Left hindlimb (tissue), 1 donor: ENCODE results near the gene OR52N4.
"Not testable (repeated sequence)": the region's sequence is repeated elsewhere in the genome, so short reads cannot be mapped to it uniquely, and the experiment has no call there.

ENCODE experiments used
- DNase-seq: peaks from one replicate; pipeline ENCODE4 v3.0.0-alpha.2; 2018

OR52N4 gene

DNA sequence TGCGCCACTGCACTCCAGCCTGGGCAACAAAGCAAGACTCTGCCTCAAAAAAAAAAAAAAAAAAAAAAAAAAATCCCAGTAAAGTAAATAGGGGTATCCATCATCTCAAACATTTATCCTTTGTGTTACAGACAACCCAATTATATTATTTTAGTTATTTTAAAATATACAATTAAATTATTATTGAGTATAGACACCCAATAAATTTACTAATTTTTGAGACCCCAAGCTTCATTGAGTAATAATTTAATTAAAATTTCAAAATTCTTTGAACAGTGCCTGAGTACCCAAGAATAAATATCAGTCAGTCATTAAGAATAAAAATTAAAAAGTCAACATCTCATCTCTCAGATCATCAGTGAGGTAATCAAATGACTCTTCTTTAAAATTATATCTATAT is at the start of gene OR52N4:
OR52N4 (plus strand) TSS at position 301 of the 400 bp plus-strand sequence. CDS start 498 bp downstream, outside the sequence.
- no peak for DNase-seq

DNA sequence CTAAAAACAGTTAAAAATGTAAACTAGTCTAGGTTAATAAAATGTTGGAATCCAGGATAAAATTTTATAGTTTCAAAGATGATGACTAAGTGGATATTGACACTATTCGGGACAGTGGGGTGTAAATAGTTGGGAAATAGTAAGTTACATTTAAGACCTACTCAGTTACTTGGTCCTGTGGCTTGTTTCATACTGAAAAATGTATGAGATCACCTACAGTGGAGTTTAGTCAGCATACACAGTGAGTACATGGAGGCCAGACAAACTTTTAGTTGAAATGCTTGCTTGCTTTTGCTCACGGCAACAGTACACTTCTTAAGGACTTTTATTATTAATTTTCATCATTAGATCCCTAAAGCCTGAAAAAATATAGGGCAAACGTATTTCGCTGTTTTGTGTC is 48.4 kb upstream of the OR52N4 start:
- DNase-seq: no peak

DNA sequence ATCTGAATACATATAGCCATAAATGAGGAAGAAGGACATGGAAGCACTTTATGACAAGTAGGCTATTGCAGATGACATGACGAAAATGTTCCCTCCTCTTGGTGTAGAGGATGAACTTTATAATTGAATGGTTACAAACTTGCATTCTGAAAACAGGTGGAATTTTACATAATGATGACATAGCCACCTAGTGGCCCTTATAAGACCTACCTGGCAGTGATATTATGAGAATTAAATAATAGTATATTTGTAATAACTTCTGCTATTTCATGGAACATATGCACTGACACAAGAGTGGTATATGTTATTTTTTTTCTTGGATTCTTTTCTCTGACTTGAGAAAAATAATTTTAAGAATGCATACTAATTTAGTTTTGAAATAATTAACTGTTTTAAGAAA is 41.5 kb upstream of the OR52N4 start:
- DNase-seq: no peak

DNA sequence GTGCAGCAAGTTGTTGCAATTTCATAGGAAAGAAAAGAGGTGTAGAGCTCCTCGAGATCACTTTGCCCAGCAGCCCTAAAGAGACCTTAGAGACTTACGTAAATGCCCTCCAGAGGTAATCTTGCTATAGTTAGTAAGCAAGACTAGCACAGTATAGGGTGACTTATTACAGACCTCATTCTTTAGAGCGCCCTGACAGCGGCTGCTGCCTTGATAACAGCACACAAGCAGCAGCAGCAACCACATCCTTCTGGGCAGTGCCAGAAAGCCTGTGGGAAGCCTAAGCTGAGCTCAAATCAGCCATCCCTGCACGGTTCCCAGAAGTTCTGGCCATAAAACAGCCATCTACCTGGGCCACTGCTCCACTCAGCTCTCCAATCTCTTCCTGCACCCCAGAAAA is 40.3 kb upstream of the OR52N4 start:
- DNase-seq: no peak

DNA sequence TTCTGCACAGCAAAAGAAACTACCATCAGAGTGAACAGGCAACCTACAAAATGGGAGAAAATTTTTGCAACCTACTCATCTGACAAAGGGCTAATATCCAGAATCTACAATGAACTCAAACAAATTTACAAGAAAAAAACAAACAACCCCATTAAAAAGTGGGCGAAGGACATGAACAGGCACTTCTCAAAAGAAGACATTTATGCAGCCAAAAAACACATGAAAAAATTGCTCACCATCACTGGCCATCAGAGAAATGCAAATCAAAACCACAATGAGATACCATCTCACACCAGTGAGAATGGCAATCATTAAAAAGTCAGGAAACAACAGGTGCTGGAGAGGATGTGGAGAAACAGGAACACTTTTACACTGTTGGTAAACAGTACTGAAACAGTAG is 37.5 kb upstream of the OR52N4 start:
- DNase-seq: not testable (repeated sequence)

DNA sequence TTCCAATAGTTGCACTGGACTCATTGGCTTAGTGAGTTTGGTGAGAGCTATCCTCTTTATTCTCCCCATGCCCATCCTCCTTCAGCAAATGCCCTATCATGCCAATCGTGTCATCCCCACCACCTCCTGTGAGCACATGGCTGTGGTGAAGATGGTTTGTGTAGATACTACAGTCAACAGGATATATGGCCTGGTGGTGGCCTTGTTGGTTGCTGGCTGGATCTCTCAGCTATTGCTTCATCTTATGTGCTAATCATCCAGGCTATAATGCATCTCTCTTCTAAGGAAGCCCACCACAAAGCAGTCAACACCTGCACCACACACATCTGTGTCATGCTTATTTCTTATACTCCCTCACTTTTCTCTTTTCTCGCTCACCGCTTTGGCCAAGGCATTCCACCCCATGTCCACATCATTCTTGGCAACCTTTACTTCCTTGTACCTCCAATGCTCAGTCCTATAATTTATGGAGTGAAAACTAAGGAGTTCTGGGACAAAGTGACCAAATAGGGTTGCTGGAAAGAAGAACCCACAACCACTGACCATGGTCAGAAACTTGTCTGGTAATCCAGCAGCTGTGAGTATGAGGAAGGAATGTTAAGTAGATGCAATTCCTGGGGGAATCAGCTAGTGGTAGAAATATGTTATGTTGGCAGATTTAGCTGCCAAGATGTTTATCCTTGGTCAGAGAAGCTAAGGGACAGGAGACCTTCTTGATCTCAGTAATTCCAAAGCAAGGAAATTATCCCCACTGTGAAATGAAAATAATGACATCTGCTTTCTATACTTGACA is 34.1 kb upstream of the OR52N4 start:
- no peak for DNase-seq

DNA sequence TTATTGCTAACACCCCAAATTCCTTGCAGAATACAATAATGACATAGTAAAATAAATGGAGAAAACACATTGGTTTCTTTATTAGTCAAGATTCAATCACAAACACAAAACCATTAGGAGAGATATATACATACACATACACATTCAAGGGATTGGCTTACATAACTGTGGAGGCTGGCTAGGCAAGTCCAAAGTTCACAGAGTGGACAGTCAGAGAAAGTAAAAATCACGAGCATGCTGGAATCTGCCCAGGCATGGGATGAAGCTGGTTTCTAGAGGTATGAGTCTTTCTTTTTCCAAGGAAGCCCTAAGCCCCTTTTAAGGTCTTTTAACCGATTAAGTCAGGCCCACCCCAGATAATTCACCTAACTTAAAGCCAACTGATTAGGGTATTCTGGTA is 31.4 kb upstream of the OR52N4 start:
- no peak for DNase-seq

DNA sequence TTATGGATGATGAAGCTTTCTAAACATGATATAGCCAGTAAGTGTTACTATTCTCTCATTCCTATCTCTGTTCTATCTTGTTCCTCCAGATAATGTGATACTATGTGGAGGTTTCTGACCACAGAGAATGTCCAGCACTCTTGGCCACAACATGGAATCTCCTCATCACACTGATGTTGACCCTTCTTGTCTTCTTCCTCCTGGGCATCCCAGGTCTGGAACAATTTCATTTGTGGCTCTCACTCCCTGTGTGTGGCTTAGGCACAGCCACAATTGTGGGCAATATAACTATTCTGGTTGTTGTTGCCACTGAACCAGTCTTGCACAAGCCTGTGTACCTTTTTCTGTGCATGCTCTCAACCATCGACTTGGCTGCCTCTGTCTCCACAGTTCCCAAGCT is 27.7 kb upstream of the OR52N4 start:
- no peak for DNase-seq

DNA sequence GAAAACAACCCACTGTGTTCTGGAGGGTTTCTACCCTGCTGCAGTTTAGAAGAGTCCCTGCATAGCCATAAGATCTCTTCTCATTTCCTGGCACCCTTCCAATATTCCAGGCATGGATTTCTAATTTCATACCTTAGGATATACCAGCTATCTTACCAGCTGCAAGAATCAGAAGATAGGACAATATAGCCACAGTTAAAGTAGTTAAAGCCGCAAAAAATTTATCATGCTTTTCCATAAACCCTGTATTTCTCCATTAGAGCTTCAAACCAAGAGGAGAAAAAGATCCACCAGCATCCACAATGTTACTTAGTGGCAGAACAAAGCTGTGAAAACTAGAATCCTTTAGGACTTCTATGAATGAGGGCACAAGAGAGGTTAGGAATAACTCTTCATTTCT is 26.4 kb upstream of the OR52N4 start:
- DNase-seq: no peak

DNA sequence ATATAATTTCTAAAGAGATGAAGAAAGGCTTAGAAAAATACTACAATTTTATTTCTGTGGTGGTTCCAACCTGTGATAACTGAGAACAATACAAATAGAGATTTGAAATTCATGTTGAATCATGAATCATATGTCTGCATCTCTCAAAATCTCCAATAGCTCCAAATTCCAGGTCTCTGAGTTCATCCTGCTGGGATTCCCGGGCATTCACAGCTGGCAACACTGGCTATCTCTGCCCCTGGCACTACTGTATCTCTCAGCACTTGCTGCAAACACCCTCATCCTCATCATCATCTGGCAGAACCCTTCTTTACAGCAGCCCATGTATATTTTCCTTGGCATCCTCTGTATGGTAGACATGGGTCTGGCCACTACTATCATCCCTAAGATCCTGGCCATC is 17.6 kb upstream of the OR52N4 start, which contains the start of gene OR56B1:
OR56B1 (plus strand) TSS at position 53 of the 400 bp plus-strand sequence; CDS start at position 122, 69 bp downstream.
- no peak for DNase-seq

DNA sequence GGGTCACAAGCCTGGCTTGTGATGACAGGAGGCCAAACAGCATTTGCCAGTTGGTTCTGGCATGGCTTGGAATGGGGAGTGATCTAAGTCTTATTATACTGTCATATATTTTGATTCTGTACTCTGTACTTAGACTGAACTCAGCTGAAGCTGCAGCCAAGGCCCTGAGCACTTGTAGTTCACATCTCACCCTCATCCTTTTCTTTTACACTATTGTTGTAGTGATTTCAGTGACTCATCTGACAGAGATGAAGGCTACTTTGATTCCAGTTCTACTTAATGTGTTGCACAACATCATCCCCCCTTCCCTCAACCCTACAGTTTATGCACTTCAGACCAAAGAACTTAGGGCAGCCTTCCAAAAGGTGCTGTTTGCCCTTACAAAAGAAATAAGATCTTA is 17.0 kb upstream of the OR52N4 start:
- DNase-seq: no peak

DNA sequence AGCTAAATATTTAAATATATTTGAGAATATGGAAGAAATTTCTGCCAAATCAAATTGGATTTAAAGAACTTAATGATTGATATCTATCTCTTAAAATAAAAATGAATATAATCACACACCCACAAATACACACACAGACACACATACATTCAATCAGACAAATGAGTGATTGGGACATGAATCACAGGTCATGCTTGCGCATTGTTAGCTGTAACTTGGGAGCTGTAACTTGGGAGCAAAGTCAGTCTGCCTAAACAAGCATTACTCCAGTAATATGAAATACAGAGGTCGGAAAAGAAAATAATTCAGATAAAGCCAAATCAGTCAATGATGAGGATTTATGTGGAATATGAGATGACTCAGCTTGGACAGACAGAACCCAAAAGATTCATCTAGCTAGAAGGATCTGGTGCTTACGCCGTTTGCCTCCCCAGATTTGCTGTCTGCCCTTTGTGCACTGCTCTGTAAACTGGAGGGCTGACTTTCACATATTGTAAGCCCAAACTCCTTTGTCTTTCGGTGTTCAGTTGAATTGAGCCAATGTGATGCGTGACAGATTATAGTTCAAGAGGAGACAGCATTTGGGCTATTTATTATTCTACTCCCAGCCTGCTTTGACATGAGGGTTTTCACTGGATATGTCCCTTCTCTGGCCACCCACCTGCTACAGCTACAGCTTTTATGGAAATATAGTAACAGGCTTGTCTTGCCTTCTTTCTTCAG is 16.2 kb upstream of the OR52N4 start:
- DNase-seq: no peak

DNA sequence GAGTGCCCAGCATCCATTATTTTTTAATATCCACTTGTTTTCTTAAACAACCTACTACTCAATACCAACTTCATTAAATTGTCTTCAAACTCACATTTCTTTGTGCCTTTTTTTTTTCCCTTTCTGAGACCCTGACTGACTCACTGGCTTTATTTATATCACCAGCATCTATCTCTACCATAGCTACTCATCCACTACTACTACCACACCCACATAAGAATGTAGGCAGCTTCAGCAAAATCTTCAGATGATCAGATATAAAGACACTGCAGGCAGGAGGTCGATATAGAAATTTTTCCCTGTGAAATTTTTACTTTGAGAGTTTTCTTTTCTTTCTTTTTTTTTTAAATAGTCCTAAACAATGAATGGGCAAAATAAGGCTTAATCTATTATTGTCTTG is 15.6 kb upstream of the OR52N4 start:
- no peak for DNase-seq

DNA sequence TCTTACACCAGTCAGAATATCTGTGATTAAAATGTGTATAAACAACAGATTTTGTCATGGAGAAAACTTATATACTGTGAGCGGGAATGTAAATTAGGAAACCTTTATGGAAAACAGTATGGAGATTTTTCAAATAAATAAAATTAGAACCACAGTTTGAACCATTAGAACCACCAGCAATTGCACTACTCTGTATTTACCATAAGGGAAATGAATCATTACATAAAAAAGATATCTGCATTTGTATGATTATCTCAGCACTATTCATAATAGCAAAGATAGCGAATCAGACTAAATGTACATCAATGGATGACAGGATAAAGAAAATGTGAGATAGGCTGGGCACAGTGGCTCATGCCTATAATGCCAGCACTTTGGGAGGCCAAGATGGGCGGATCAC is 7.4 kb upstream of the OR52N4 start:
- no peak for DNase-seq

DNA sequence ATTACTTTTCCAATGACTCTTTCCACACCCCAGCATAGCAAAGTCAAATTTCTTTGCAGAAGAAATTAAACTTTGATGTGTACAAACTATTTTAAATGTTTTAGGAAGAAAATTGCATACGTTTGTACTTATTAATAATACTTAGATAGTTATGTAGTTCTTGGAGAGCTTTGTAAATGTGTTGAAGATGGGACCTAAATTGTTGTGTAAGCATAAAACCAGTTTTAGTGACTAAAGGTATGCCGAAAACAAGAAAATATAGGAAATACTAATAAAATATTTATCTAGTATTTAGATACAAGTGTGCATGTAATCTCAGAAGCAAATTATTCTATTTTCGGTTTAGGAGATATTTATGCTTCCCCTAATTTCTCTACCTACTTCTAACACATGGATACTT is 4.2 kb upstream of the OR52N4 start:
- DNase-seq: no peak

DNA sequence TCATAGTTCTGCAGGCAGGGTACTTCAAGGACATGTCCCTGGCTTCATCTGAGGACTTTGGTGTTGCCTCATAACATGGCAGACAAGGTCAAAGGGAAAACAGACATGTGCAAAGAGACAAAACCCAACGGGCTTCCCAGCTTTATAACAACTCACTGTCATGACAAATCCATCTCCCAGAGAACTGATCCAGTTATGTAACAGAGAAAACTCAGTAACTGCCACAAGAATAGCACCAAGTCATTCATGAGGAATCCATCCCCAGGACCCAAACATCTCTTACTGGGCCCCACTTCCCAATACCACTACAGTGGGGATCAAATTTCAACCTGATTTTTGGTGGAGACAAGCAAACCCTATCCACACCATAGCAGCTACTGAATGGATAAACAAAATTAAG is 13.0 kb downstream of the OR52N4 start:
- DNase-seq: no peak

DNA sequence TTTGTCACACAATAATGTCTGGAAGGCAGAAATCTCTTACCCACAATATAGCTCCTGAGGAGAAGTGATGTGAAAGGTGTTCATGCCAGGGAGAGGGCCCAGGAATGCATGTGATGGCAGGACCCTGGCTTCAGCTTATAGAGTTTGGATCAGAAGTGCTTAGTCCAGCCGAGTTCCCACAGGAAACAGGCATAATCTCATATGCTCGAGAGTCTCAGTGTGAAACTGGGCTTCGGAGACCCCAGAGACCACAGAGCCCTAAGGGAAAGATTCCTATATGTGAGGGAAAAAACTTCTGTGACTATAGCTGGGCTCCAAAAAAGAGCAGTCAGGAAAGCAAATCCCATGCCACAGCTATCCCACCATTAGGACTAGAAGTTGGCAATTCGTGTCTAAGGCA is 29.2 kb downstream of the OR52N4 start, which contains the start of gene OR52N5:
OR52N5 (minus strand) TSS at position 101 of the 400 bp plus-strand sequence. CDS start 4,721 bp downstream, outside the sequence.
- no peak for DNase-seq

DNA sequence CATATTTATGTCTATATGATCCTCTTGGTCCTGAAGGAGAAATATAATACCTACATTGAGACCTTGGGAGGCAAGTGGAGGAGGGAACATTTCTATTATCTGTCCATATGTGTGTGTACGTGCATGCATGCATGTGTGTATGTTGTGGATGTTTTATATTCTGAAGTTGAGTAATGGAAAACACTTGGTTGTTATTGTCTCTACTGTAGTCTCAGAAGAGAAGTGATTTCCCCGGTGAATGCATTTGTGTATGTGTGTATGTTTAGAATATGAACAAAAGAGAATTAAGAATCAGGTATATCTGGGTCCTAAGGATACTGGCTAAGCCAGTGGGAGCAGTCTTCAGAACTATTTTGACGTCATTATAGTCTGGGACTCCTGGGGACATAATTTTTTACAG is 37.1 kb downstream of the OR52N4 start, which contains the start of gene OR52N1:
OR52N1 (minus strand) TSS at position 101 of the 400 bp plus-strand sequence. CDS start 2,449 bp downstream, outside the sequence.
- DNase-seq: no peak

DNA sequence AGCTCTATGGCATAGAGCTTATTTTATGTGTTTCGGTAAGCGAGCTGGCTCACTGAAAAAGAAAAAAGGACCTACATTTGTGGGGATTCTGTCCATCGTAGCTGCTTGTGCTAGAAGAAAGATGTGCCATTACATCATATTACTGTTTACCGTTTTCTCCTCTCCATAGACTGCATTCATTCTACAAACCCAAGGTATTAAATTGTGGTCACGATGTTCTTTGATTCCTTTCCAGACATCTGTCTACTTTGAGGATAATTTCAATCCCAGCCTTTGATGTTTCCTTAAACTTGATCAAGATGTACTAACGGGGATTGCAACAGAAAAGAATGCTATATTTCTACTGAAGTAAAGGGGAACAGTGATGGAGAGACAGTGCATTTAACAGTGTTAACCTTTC is 42.5 kb downstream of the OR52N4 start:
- DNase-seq: no peak

DNA sequence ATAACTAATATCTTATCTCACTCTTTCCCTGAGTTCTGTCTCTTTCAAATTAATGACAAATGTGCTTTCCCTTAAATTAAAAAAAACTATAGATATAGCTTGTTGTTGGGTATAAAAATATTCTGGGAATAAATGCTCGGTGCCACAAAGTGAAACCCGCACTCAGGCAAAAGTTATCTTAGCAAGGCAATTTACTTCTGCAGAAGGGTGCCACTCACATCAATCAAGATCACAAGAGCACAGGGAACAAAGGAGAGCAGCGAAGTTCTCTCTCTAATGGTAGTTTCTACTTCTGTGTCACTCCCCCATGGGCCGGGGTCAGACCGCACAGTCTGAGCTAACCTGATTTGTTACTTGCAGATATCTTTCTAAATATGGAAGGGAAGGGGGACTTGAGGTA is 49.9 kb downstream of the OR52N4 start:
- DNase-seq: no peak
